ENCODE data around the gene RNASEH2B.

The RNASEH2B gene

GRCh38 chr13:50940509-50940908, 30.9 kb downstream of the RNASEH2B start:
- DNase-seq (ENCODE audit: low read depth in 2 of 2): no peak

- DNase-seq (ENCODE audit: low read depth in 2 of 2): no peak
Observed at GRCh38 chr13:50941146-50941545, 31.6 kb downstream of the RNASEH2B start.

- no peak for DNase-seq (ENCODE audit: low read depth in 2 of 2)
Observed at GRCh38 chr13:50942630-50943311, 33.2 kb downstream of the RNASEH2B start.

GRCh38 chr13:50945669-50946068, 36.1 kb downstream of the RNASEH2B start:
- no peak for DNase-seq (ENCODE audit: low read depth in 2 of 2)

DNA sequence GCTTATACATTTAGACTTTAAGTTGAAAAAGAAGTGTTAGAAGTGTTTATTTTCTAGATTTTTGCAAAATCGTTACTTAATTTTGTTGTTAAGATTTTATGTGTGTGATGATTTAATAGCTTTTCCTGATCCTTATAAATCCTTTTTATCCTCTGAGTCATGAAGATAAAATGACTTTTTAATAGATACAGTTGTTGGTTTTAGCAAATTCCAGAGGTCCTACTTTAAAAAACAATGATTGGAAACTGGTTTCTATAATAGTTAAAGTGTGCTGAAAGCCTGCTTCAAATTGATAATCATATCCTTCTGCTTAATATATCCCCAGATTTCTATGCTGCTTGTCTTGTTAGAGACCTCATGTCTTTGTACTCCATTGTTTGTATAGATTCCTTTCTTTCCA, 39.0 kb downstream of the RNASEH2B start:
- no peak for DNase-seq (ENCODE audit: low read depth in 2 of 2)

DNA sequence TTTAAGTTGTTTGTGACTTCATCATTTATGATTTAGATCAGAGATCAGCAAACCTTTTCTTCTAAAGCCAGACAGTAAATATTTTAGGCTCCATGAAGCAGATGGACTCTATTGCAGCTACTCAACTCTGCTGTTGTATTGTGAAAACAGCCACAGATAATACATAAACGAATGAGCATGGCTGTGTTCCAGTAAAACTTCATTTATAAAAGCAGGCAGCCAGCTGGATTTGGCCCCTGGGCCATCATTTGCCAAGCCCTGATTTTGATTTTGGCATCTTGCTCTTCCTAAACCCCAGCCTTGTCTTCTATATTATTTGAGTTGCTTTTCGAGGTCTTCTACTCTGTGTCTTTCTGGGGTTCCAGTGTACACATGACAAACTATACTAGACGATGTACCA, 41.3 kb downstream of the RNASEH2B start:
- DNase-seq (ENCODE audit: low read depth in 2 of 2): no peak

GRCh38 chr13:50951366-50951765, 41.8 kb downstream of the RNASEH2B start:
- no peak for DNase-seq (ENCODE audit: low read depth in 2 of 2)

DNA sequence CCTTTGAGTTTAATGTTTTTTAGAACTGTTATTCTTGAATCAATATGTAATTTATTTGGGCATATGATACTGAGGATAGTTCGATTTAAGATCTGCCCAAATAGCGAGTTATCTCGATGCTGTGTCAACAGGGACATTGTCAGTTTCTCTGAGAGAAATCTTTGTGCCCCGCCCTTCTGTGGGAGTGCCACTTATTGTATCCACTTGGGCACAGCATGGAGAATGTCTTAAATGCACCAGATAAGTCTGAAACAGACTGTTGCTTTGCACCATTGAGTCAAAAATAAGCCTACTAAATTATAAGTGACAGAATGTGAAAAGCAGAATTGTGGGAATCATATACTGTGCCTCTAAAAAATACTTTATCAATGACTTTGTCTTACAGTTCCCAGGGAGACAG, 45.6 kb downstream of the RNASEH2B start:
- DNase-seq (ENCODE audit: low read depth in 2 of 2): no peak

DNA sequence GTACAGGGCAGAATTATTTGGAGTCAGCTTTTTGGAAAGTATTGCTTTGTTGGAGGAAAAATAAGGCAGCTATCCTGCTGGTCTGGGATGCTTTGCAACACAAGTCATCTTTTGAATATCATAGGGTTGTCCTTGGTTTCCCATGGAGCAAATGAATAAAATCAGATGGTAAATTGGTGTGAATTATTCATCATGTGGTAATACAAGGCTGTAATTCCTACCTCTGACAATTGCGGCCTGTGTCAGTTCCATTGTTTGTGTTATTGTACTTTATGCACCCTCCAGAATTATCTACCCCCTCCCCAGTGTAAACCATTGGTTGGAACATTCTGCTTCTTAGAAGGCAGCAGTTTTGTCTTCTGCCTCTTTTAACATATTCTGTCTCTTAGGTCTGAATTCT, 46.2 kb downstream of the RNASEH2B start:
- DNase-seq (ENCODE audit: low read depth in 2 of 2): no peak

- DNase-seq (ENCODE audit: low read depth in 2 of 2): no peak
Observed at GRCh38 chr13:50957620-50958019, 48.0 kb downstream of the RNASEH2B start.

DNA sequence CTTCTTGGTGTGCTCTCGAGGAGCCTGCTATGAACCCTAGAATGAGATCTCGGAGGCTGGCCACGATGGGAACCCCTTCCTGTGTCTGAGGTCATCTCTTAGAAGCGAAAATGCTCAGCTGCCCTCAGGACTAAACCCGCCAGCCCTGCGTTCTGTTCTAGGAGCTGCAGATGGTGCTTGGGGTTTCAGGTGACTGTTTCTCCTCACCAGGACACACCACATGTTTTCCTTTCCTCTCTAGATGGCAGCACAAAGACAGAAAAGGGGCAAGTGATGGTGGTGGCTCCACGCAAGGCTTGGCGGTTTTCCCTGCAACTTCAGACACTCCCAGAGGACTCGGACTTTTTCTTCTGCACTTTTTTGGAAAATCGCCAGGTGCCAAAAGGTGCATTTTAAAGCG, 60.1 kb downstream of the RNASEH2B start:
- DNase-seq (ENCODE audit: low read depth in 2 of 2): no peak

- no peak for DNase-seq (ENCODE audit: low read depth in 2 of 2)
Observed at GRCh38 chr13:50970956-50971355, 61.4 kb downstream of the RNASEH2B start.

- DNase-seq (ENCODE audit: low read depth in 2 of 2): no peak
Observed at GRCh38 chr13:50974268-50974667, 64.7 kb downstream of the RNASEH2B start.

DNA sequence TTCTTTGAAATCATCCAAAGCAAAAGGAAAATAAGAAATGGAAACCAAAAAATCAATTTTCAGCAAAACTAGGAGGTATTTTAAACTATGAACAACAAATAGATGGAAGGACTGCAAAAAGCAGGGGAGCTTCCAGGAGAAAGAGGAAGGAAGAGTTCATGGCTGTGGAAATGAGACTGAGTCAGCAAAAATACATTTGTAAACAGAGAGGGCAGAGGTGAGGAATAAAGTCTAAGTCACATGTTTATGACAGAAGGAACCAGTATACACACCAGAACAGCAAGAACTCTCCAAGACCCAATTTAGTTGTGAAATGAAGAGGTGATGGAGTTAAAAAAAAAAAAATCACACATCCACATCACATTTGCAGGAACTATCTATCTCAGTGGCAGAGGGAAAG, 69.6 kb downstream of the RNASEH2B start:
- no peak for DNase-seq (ENCODE audit: low read depth in 2 of 2)

GRCh38 chr13:50981686-50982085, 72.1 kb downstream of the RNASEH2B start:
- DNase-seq (ENCODE audit: low read depth in 2 of 2): no peak

DNA sequence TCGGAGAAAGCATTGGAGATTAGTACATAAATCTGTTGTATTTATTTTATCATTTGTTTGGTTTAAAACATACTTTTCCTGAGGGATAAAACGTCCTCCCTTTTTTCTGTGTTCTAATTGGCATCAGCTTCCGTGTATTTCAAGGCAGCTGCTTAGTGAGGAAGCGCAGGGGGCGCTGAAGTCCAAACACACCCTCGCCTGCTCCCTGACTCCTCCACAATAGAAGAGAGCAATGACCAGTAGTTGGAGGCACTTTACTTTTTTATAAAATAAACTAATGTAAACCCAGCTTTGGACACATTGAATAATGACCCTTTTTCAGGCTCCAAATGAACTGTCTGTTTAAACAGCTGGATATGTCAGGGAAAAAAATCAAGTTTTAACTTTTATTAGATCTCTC, 79.9 kb downstream of the RNASEH2B start:
- no peak for DNase-seq (ENCODE audit: low read depth in 2 of 2)

- DNase-seq (ENCODE audit: low read depth in 2 of 2): no peak
Observed at GRCh38 chr13:50990065-50990817, 80.7 kb downstream of the RNASEH2B start.

GRCh38 chr13:50990818-50991506, 81.4 kb downstream of the RNASEH2B start:
- DNase-seq (ENCODE audit: low read depth in 2 of 2): no peak

DNA sequence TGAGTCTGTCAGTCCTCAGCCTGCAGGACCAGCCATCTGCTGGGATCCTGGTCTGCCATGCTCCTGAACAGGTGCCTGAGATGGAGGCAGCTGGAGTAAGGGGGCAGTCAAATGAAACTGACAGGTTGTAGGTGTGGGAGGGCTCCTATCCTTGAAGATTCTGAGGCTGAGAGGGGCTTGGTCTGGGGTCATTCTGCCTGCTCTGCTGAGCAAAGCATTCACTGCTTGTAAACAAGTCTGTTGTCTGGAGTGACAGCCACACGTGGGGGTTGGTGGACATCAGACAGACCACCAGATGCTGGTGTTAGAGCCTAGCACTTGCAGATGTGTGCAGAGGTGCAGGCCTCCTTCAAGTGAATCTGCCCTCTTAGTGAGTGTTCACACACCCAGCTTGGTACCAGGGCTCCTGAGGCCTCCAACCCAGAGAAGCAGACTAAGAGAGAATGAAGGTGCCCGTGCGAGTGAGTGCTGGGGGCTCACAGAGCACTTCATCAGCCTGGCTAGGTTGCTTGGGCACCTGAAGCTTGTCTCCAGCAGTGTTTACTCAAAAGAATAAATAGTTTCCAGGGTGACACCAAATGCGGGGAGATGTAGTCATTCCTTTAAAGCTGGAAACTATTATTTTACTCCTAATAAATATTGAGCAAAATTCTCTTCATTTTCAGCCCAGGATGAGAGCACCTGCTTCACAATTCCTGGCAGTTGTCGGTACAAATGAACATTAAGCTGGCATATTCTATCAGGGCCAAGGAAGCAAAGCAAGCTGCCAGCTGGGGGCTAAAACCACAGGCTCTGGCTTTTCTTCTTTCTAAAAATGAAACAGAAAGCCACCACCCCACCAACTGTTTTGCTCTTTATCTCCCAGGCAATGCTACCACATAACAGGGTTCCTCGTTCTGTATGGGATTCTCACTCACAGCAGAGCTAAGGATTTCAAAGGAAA, 82.3 kb downstream of the RNASEH2B start:
- DNase-seq (ENCODE audit: low read depth in 2 of 2): no peak

- DNase-seq (ENCODE audit: low read depth in 2 of 2): no peak
Observed at GRCh38 chr13:50993371-50993770, 83.8 kb downstream of the RNASEH2B start.

DNA sequence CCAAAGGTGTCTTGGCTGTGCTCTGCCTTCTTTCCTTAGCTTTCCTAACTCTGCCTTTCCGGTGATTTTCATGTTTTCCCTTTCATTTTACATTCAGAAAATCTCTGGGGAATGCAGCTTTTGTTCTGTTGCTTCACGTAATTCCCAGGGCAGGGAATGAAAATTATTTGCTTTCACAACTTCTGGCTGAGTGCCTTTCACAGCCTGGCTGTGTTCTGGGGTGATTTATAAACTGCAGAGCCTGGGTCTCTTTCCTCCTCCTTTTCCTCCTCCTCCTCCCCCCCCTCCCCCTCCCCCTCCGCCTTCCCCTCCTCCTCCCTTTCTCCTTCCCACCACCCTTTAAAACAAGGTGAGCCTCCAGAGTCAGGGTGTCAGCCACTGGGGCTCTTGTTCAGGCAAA, 84.3 kb downstream of the RNASEH2B start:
- DNase-seq (ENCODE audit: low read depth in 2 of 2): no peak

GRCh38 chr13:50994651-50995050, 85.1 kb downstream of the RNASEH2B start:
- DNase-seq (ENCODE audit: low read depth in 2 of 2): no peak

Measured in stimulated activated CD4-positive, alpha-beta T cell treated with anti-CD3 and anti-CD28 coated beads, Interleukin-1b, Interleukin-23, amount 100 ng/mL, for 4 hours (primary cell).